GM23338 (cell line): Measurements from ENCODE around the gene BARHL2. TPM values are rescaled to one million over a fixed set of nuclear protein-coding genes. Genes with fewer than 3 reads are reported as not detected.
A peak's percentile ranks its signal among the peaks of the same experiment; 100 is the strongest.

ENCODE experiments used
- ATAC-seq: fragments of 200-7000 bp; cut with Tn5 transposase; 3 replicates; pipeline ENCODE4 v1.9.1; 2020
- DNase-seq: peaks from one replicate; pipeline ENCODE4 v3.0.0-alpha.2; 2015; ENCODE audit warnings: low spot score
- H2AFZ ChIP-seq: fragments of 200-600 bp; sonication (generic); 2 replicates; pipeline ENCODE4 v1.8.0; 2016; ENCODE audit warnings: antibody characterized with exemption, mild to moderate bottlenecking, moderate library complexity
- H3F3A ChIP-seq: fragments of 200-600 bp; sonication (generic); replicated peaks from 2 replicates; pipeline ENCODE4 v1.8.0; 2017; ENCODE audit warnings: antibody characterized with exemption, mixed run types, low read depth
- H3K27ac ChIP-seq: fragments of 200-600 bp; sonication (generic); 2 replicates; pipeline ENCODE4 v1.6.1; 2016; ENCODE audit warnings: low read depth
- H3K27me3 ChIP-seq: fragments of 200-600 bp; sonication (generic); 2 replicates; pipeline ENCODE4 v1.8.0; 2016; ENCODE audit warnings: mild to moderate bottlenecking, mixed run types, moderate library complexity; ENCODE audit not compliant: insufficient read depth
- H3K36me3 ChIP-seq: fragments of 200-600 bp; sonication (generic); 2 replicates; pipeline ENCODE4 v1.8.0; 2016; ENCODE audit warnings: mild to moderate bottlenecking; ENCODE audit not compliant: insufficient read depth
- H3K4me1 ChIP-seq: fragments of 200-600 bp; sonication (generic); 2 replicates; pipeline ENCODE4 v1.8.0; 2016; ENCODE audit warnings: mild to moderate bottlenecking, moderate library complexity; ENCODE audit not compliant: insufficient read depth
- H3K4me2 ChIP-seq: fragments of 200-600 bp; sonication (generic); 2 replicates; pipeline ENCODE4 v1.7.1; 2017; ENCODE audit warnings: mixed run types
- H3K4me3 ChIP-seq: fragments of 200-600 bp; sonication (generic); 2 replicates; pipeline ENCODE4 v1.6.1; 2016; ENCODE audit warnings: mixed run types
- H3K79me2 ChIP-seq: fragments of 200-600 bp; sonication (generic); replicated peaks from 2 replicates; pipeline ENCODE4 v1.8.0; 2017; ENCODE audit warnings: mild to moderate bottlenecking; ENCODE audit not compliant: insufficient read depth
- H3K9me2 ChIP-seq: fragments of 200-600 bp; sonication (generic); 2 replicates; pipeline ENCODE4 v1.8.0; 2017; ENCODE audit not compliant: insufficient read depth
- H4K20me1 ChIP-seq: fragments of 200-600 bp; sonication (generic); replicated peaks from 2 replicates; pipeline ENCODE4 v1.8.0; 2017; ENCODE audit warnings: mild to moderate bottlenecking; ENCODE audit not compliant: insufficient read depth
- H3K27ac Mint-ChIP-seq: 2 replicates; pipeline ENCODE4 v1.8.0; 2020; ENCODE audit warnings: inconsistent platforms, mild to moderate bottlenecking, moderate library complexity, mixed read lengths
- H3K27me3 Mint-ChIP-seq: 3 replicates; pipeline ENCODE4 v1.8.0; 2022; ENCODE audit warnings: low read depth, mild to moderate bottlenecking, moderate library complexity, mixed read lengths, inconsistent platforms; ENCODE audit not compliant: insufficient read depth, poor library complexity
- H3K36me3 Mint-ChIP-seq: 3 replicates; pipeline ENCODE4 v1.8.0; 2021; ENCODE audit warnings: low read depth, mild to moderate bottlenecking, inconsistent platforms, moderate library complexity, mixed read lengths
- H3K4me1 Mint-ChIP-seq: 3 replicates; pipeline ENCODE4 v1.8.0; 2020; ENCODE audit warnings: mild to moderate bottlenecking, inconsistent platforms, mixed read lengths
- H3K4me3 Mint-ChIP-seq: 3 replicates; pipeline ENCODE4 v1.8.0; 2021; ENCODE audit warnings: moderate library complexity, mild to moderate bottlenecking, inconsistent platforms, mixed read lengths
- H3K9me3 Mint-ChIP-seq: 3 replicates; pipeline ENCODE4 v1.8.0; 2020; ENCODE audit warnings: moderate library complexity, mild to moderate bottlenecking, inconsistent platforms, mixed read lengths
- CREB1 ChIP-seq: fragments of 250-450 bp; sonication (Bioruptor Pico); IDR thresholded peaks from 2 replicates; pipeline ENCODE4 v1.5.0; 2020; ENCODE audit warnings: low read depth, mild to moderate bottlenecking, moderate library complexity
- EZH2 ChIP-seq: fragments of 200-600 bp; sonication (generic); IDR thresholded peaks from one replicate; pipeline ENCODE4 v1.8.0; 2017; ENCODE audit warnings: antibody characterized with exemption, mild to moderate bottlenecking, low read depth; ENCODE audit not compliant: unreplicated experiment
- EZH2phosphoT487 ChIP-seq: fragments of 200-600 bp; sonication (generic); IDR thresholded peaks from one replicate; pipeline ENCODE4 v1.8.1; 2018; ENCODE audit warnings: antibody characterized with exemption; ENCODE audit not compliant: unreplicated experiment
- JUNB ChIP-seq: IDR thresholded peaks from one replicate; pipeline ENCODE4 v1.6.1; 2016; ENCODE audit warnings: antibody characterized with exemption; ENCODE audit not compliant: unreplicated experiment
- NANOG ChIP-seq: IDR thresholded peaks from 2 replicates; pipeline ENCODE4 v1.6.1; 2016; ENCODE audit warnings: antibody characterized with exemption, borderline replicate concordance
- POLR2AphosphoS5 ChIP-seq: IDR thresholded peaks from 2 replicates; pipeline ENCODE4 v1.6.1; 2016; ENCODE audit warnings: antibody characterized with exemption, low read depth
- STAT1 ChIP-seq: IDR thresholded peaks from one replicate; pipeline ENCODE4 v1.6.1; 2016; ENCODE audit warnings: antibody characterized with exemption; ENCODE audit not compliant: unreplicated experiment
- ZNF114 ChIP-seq: fragments of 250-450 bp; sonication (Bioruptor Pico); IDR thresholded peaks from 2 replicates; pipeline ENCODE4 v1.5.0; 2020; ENCODE audit warnings: mild to moderate bottlenecking, moderate library complexity
- ZNF331 ChIP-seq: fragments of 250-450 bp; sonication (Bioruptor Pico); IDR thresholded peaks from 2 replicates; pipeline ENCODE4 v1.5.0; 2020; ENCODE audit warnings: low read depth, mild to moderate bottlenecking, moderate library complexity
- ZNF462 ChIP-seq: fragments of 250-450 bp; sonication (Bioruptor Pico); IDR thresholded peaks from 2 replicates; pipeline ENCODE4 v1.5.0; 2020; ENCODE audit warnings: mild to moderate bottlenecking, moderate library complexity
- polyA plus RNA-seq: library from polyadenylated mRNA; unstranded; fragments of >200 nt; fragmentation: Nextera tagmentation; extraction: Ambion mirVana; gene quantifications from 2 replicates; pipeline ENCODE4 v1.2.1, GENCODE V29; 2016
- total RNA-seq: library from RNA; depleted of rRNA; stranded (reverse); fragments of >200 nt; shearing (Covaris generic); gene quantifications from 2 replicates; pipeline ENCODE4 v1.2.3, GENCODE V29; 2014
- TF ChIP-seq, protein P1 (sequence below), 2 experiments: fragments of 200-600 bp in 1 of 2; sonication (generic) in 1 of 2; conservative IDR thresholded peaks; 2 replicates each; pipeline versions ENCODE4 v1.5.1 to v1.6.1; 2016 to 2017; ENCODE audit warnings: antibody characterized with exemption in 2 of 2, low read depth in 2 of 2, mild to moderate bottlenecking in 2 of 2, moderate library complexity in 1 of 2
- TF ChIP-seq, protein P2 (sequence below): IDR thresholded peaks from one replicate; pipeline ENCODE4 v1.6.1; 2018; ENCODE audit warnings: antibody characterized with exemption; ENCODE audit not compliant: unreplicated experiment
- TF ChIP-seq, protein P3 (sequence below): IDR thresholded peaks from 2 replicates; pipeline ENCODE4 v1.6.1; 2016; ENCODE audit warnings: antibody characterized with exemption

Gene BARHL2
- total and polyA plus RNA-seq, 2 experiments from 2014 or later: not detected

DNA sequence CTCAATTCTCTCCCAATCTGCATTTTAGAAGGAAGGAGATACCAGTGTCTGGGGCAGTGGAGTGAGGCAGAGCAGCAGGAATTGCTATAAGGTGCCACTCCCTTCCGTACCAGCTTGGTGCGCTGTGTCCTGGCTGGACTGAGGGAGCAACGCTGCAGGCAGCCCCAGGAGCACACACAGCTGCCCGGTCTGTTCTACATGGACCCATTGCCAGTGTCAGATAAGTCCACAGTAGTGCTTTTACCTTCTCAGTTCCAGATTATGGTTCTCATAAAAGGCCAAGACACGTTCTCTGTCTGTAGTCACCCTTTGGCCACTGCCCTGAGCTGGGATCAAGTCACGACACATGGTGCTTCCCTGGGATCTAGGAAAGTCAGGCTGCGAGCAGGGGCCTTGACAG, 44.1 kb upstream of the BARHL2 start:
- Mint-ChIP-seq H3K4me3 (no peak overlapping the region), H3K9me3 (no peaks in the 10 kb centered on the region), H3K4me1 (peaks cover 13% of the 10 kb centered on the region), H3K27ac (no peak overlapping the region), H3K27me3 (peaks cover 5% of the 10 kb centered on the region), H3K36me3 (no peaks in the 10 kb centered on the region)
- Histone ChIP-seq H3K4me3 (no peak overlapping the region), H3K4me1 (0 out of 2 replicates have a peak, but pooled peaks cover 4% of the 10 kb centered on the region), H3K4me2 (no peak overlapping the region), H3K27ac (no peak overlapping the region), H3K79me2 (no peaks in the 10 kb centered on the region), H3K27me3 (no peaks in the 10 kb centered on the region), H3K9me2 (no peaks in the 10 kb centered on the region), H3K36me3 (no peaks in the 10 kb centered on the region), H4K20me1 (no peaks in the 10 kb centered on the region), H2AFZ (peak overlapping the region; percentile 78), H3F3A (no peaks in the 10 kb centered on the region)
- DNase-seq: peak; percentile 20
- TF ChIP-seq JUNB (no peak), ZNF462 (CRISPR knock-in tag) (no peak), NANOG (no peak), EZH2 (no peak), STAT1 (no peak), ZNF114 (no peak), ZNF331 (CRISPR knock-in tag) (no peak), POLR2AphosphoS5 (no peak), CREB1 (CRISPR knock-in tag) (no peak), EZH2phosphoT487 (no peak)
- TF ChIP-seq, protein P1, sequence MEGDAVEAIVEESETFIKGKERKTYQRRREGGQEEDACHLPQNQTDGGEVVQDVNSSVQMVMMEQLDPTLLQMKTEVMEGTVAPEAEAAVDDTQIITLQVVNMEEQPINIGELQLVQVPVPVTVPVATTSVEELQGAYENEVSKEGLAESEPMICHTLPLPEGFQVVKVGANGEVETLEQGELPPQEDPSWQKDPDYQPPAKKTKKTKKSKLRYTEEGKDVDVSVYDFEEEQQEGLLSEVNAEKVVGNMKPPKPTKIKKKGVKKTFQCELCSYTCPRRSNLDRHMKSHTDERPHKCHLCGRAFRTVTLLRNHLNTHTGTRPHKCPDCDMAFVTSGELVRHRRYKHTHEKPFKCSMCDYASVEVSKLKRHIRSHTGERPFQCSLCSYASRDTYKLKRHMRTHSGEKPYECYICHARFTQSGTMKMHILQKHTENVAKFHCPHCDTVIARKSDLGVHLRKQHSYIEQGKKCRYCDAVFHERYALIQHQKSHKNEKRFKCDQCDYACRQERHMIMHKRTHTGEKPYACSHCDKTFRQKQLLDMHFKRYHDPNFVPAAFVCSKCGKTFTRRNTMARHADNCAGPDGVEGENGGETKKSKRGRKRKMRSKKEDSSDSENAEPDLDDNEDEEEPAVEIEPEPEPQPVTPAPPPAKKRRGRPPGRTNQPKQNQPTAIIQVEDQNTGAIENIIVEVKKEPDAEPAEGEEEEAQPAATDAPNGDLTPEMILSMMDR (conservative IDR thresholded peaks at IDR 0.05; ENCODE audit: low read depth in 2 of 2): no peak
- TF ChIP-seq, protein P2, sequence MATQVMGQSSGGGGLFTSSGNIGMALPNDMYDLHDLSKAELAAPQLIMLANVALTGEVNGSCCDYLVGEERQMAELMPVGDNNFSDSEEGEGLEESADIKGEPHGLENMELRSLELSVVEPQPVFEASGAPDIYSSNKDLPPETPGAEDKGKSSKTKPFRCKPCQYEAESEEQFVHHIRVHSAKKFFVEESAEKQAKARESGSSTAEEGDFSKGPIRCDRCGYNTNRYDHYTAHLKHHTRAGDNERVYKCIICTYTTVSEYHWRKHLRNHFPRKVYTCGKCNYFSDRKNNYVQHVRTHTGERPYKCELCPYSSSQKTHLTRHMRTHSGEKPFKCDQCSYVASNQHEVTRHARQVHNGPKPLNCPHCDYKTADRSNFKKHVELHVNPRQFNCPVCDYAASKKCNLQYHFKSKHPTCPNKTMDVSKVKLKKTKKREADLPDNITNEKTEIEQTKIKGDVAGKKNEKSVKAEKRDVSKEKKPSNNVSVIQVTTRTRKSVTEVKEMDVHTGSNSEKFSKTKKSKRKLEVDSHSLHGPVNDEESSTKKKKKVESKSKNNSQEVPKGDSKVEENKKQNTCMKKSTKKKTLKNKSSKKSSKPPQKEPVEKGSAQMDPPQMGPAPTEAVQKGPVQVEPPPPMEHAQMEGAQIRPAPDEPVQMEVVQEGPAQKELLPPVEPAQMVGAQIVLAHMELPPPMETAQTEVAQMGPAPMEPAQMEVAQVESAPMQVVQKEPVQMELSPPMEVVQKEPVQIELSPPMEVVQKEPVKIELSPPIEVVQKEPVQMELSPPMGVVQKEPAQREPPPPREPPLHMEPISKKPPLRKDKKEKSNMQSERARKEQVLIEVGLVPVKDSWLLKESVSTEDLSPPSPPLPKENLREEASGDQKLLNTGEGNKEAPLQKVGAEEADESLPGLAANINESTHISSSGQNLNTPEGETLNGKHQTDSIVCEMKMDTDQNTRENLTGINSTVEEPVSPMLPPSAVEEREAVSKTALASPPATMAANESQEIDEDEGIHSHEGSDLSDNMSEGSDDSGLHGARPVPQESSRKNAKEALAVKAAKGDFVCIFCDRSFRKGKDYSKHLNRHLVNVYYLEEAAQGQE: no peak
- TF ChIP-seq, protein P3, sequence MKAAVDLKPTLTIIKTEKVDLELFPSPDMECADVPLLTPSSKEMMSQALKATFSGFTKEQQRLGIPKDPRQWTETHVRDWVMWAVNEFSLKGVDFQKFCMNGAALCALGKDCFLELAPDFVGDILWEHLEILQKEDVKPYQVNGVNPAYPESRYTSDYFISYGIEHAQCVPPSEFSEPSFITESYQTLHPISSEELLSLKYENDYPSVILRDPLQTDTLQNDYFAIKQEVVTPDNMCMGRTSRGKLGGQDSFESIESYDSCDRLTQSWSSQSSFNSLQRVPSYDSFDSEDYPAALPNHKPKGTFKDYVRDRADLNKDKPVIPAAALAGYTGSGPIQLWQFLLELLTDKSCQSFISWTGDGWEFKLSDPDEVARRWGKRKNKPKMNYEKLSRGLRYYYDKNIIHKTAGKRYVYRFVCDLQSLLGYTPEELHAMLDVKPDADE: no peak
- peak; percentile 84 for ATAC-seq
